ENCODE data around the gene ESRRA.

GRCh38 chr11:64327375-64327774 lies 22.1 kb downstream of the ESRRA start:
- no peak for TF ChIP-seq CTCF (optimal IDR thresholded peaks at IDR 0.05 in 1 of 3, IDR thresholded peaks at IDR 0.05 in 1 of 3, conservative IDR thresholded peaks at IDR 0.05 in 1 of 3; ENCODE audit: extremely low read depth in 1 of 3, insufficient read depth in 2 of 3, low read length in 3 of 3)
- no peak for TF ChIP-seq EZH2 (IDR thresholded peaks at IDR 0.05; ENCODE audit: low read length)
